ENCODE results near the gene TMEM60.

- no peak for TF ChIP-seq EP300 (IDR thresholded peaks at IDR 0.05; ENCODE audit: low read depth)
- no peak for TF ChIP-seq CTCF (IDR thresholded peaks at IDR 0.05)
Observed at GRCh38 chr7:77745746-77746145, 52.5 kb downstream of the TMEM60 start.
